Progenitor cell of endocrine pancreas (in vitro differentiated cells): ENCODE measurements around the gene C4orf50. TPM values are rescaled to one million over a fixed set of nuclear protein-coding genes. Genes with fewer than 3 reads are reported as not detected.

Experiments used
- DNase-seq: peaks from one replicate; pipeline ENCODE4 v3.0.0; 2021; ENCODE audit warnings: low spot score; ENCODE audit not compliant: unreplicated experiment
- H3K27ac Mint-ChIP-seq: 2 replicates; pipeline ENCODE4 v1.8.0; 2021; ENCODE audit warnings: mild to moderate bottlenecking, moderate library complexity, mixed read lengths
- H3K27me3 Mint-ChIP-seq: 2 replicates; pipeline ENCODE4 v1.8.0; 2021; ENCODE audit warnings: mixed read lengths
- H3K36me3 Mint-ChIP-seq: 2 replicates; pipeline ENCODE4 v1.8.0; 2022; ENCODE audit warnings: mixed read lengths; ENCODE audit not compliant: insufficient read depth
- H3K4me1 Mint-ChIP-seq: 2 replicates; pipeline ENCODE4 v1.8.0; 2021; ENCODE audit warnings: low read depth, mixed read lengths
- H3K4me3 Mint-ChIP-seq: 2 replicates; pipeline ENCODE4 v1.8.0; 2021; ENCODE audit warnings: low read depth, mild to moderate bottlenecking, moderate library complexity, mixed read lengths
- H3K9me3 Mint-ChIP-seq: 2 replicates; pipeline ENCODE4 v1.8.0; 2021; ENCODE audit warnings: low read depth, mixed read lengths
- CTCF ChIP-seq: fragments of 200-600 bp; sonication (generic); IDR thresholded peaks from one replicate; pipeline ENCODE4 v1.5.0; 2021; ENCODE audit warnings: antibody characterized with exemption, mild to moderate bottlenecking; ENCODE audit not compliant: unreplicated experiment
- total RNA-seq: library from RNA; stranded (reverse); gene quantifications from 2 replicates; pipeline ENCODE4 v1.2.1, GENCODE V29; 2021

The C4orf50 gene
- total RNA-seq, 1 donor from 2014 or later = 0.19 TPM

GRCh38 chr4:5893004-5893580 is 125.1 kb downstream of the C4orf50 start, which contains the start of gene CRMP1:
Gene CRMP1 (minus strand): TSS chr4:5893086. CDS start chr4:5892969, 117 bp downstream.
- no peak for TF ChIP-seq CTCF
- no peak within 1 kb of the TSS for H3K27ac Mint-ChIP-seq
- H3K4me3 Mint-ChIP-seq = peak within 1 kb of the TSS; percentile 16
- peaks cover 4% of the 10 kb centered on the region for H3K9me3 Mint-ChIP-seq
- DNase-seq = no peak
- peaks cover 85% of the 10 kb centered on the region for H3K27me3 Mint-ChIP-seq
- H3K4me1 Mint-ChIP-seq = peaks cover 3% of the 10 kb centered on the region
- H3K36me3 Mint-ChIP-seq = no peaks in the 10 kb centered on the region

GRCh38 chr4:5892323-5893003 is 125.8 kb downstream of the C4orf50 start:
- peaks cover 3% of the 10 kb centered on the region for H3K4me1 Mint-ChIP-seq
- peak overlapping the region; percentile 16 for H3K4me3 Mint-ChIP-seq
- no peak overlapping the region for H3K27ac Mint-ChIP-seq
- H3K9me3 Mint-ChIP-seq = peaks cover 4% of the 10 kb centered on the region
- no peak for TF ChIP-seq CTCF
- no peak for DNase-seq
- H3K36me3 Mint-ChIP-seq = no peaks in the 10 kb centered on the region
- peaks cover 78% of the 10 kb centered on the region for H3K27me3 Mint-ChIP-seq

GRCh38 chr4:5891563-5892322 is 126.5 kb downstream of the C4orf50 start:
- DNase-seq = no peak
- peaks cover 78% of the 10 kb centered on the region for H3K27me3 Mint-ChIP-seq
- H3K9me3 Mint-ChIP-seq = peaks cover under 1% of the 10 kb centered on the region
- H3K36me3 Mint-ChIP-seq = no peaks in the 10 kb centered on the region
- no peak overlapping the region for H3K27ac Mint-ChIP-seq
- H3K4me3 Mint-ChIP-seq = peak overlapping the region; percentile 16
- H3K4me1 Mint-ChIP-seq = peaks cover 5% of the 10 kb centered on the region
- no peak for TF ChIP-seq CTCF

GRCh38 chr4:5890063-5890727 is 128.0 kb downstream of the C4orf50 start:
- Mint-ChIP-seq H3K27ac (peak overlapping the region; percentile 71), H3K27me3 (peaks cover 78% of the 10 kb centered on the region), H3K36me3 (no peaks in the 10 kb centered on the region), H3K4me1 (peaks cover 5% of the 10 kb centered on the region), H3K4me3 (peak overlapping the region; percentile 58), H3K9me3 (no peaks in the 10 kb centered on the region)
- DNase-seq = peak; percentile 39
- TF ChIP-seq CTCF = no peak
